Mucosa of descending colon (tissue), 3 donors: Measurements from ENCODE around the gene WDR53. TPM values are rescaled to one million over a fixed set of nuclear protein-coding genes. Genes with fewer than 3 reads are reported as not detected.
"Not testable (repeated sequence)": the region's sequence is repeated elsewhere in the genome, so short reads cannot be mapped to it uniquely, and the experiment has no call there.

ENCODE experiments used
- ATAC-seq: fragments of 200-7000 bp; cut with Tn5 transposase; one replicate; pipeline ENCODE4 v1.9.1; 2020; ENCODE audit warnings: mild to moderate bottlenecking, moderate library complexity
- DNase-seq, 3 donors: peaks; one replicate each; pipeline ENCODE4 v3.0.0-alpha.2; 2020
- H3K36me3 ChIP-seq: fragments of 200-600 bp; one replicate; pipeline ENCODE4 v1.8.0; 2021; ENCODE audit warnings: low read depth, mild to moderate bottlenecking
- H3K4me1 ChIP-seq: fragments of 200-600 bp; one replicate; pipeline ENCODE4 v1.8.0; 2021; ENCODE audit warnings: low read depth, mild to moderate bottlenecking
- H3K4me3 ChIP-seq: fragments of 200-600 bp; one replicate; pipeline ENCODE4 v1.8.0; 2021; ENCODE audit warnings: mild to moderate bottlenecking
- H3K9me3 ChIP-seq: fragments of 200-600 bp; one replicate; pipeline ENCODE4 v1.8.0; 2021; ENCODE audit warnings: mild to moderate bottlenecking
- CTCF ChIP-seq: fragments of 200-600 bp; IDR thresholded peaks from one replicate; pipeline ENCODE4 v1.8.0; 2022; ENCODE audit warnings: antibody characterized with exemption, mild to moderate bottlenecking
- intact Hi-C, 2 donors: fragments of 100-400 bp; cut with DNase I in 1 of 2; cut with micrococcal nuclease in 1 of 2; formaldehyde crosslinking; loops; one replicate each; pipeline versions ENCODE4 v1.11.0 to v1.11.1; 2022; cut with DNase I, micrococcal nuclease
- total RNA-seq, 3 donors: library from RNA; stranded (reverse); fragmentation: NEBNext Ultra II Directional in 2 of 3; extraction: Animal tissue kit (Norgen Biotek cat#: 25700) in 2 of 3; gene quantifications; one replicate each; pipeline versions ENCODE4 v1.2.1 to v1.2.4, GENCODE V29; 2021 to 2023
- donor health status: DM: no; HTN: no; CAD: no; lungs with moderate emphysema.
- donor health status: DM: no; HTN: no; CAD: no.
- donor health status: DM: no; HTN: yes; CAD: no.

The WDR53 gene
- total RNA-seq, 3 donors from 2014 or later = 5.8 to 13.7 (median 7.5) TPM

GRCh38 chr3:196599734-196600128 lies 31.4 kb upstream of the WDR53 start:
- no peaks in the 10 kb centered on the region for H3K4me1 ChIP-seq
- no peak overlapping the region for H3K4me3 ChIP-seq
- TF ChIP-seq CTCF = no peak
- DNase-seq (no peak), ATAC-seq (no peak)
- intact Hi-C loops = no loop called here
- H3K9me3 ChIP-seq = no peaks in the 10 kb centered on the region
- no peaks in the 10 kb centered on the region for H3K36me3 ChIP-seq

GRCh38 chr3:196597971-196598733 lies 29.8 kb upstream of the WDR53 start:
- H3K4me3 ChIP-seq, H3K9me3 ChIP-seq, DNase-seq, intact Hi-C loops, H3K36me3 ChIP-seq, ATAC-seq, H3K4me1 ChIP-seq: not testable (repeated sequence)

- Histone ChIP-seq H3K4me3 (no peak overlapping the region), H3K9me3 (no peaks in the 10 kb centered on the region), H3K36me3 (no peaks in the 10 kb centered on the region), H3K4me1 (no peaks in the 10 kb centered on the region)
- intact Hi-C loops = no loop called here
- no peak for ATAC-seq
- no peak for TF ChIP-seq CTCF
- DNase-seq = no peak
Measured at GRCh38 chr3:196596355-196596754, 28.0 kb upstream of the WDR53 start.

- H3K4me1 ChIP-seq = no peaks in the 10 kb centered on the region
- no peak for TF ChIP-seq CTCF
- H3K36me3 ChIP-seq = no peaks in the 10 kb centered on the region
- no peak overlapping the region for H3K4me3 ChIP-seq
- no peak for ATAC-seq
- H3K9me3 ChIP-seq = no peaks in the 10 kb centered on the region
- intact Hi-C loops = no loop called here
- DNase-seq = no peak
Measured at GRCh38 chr3:196590279-196590678, 21.9 kb upstream of the WDR53 start.

- Histone ChIP-seq H3K9me3 (no peaks in the 10 kb centered on the region), H3K4me3 (no peak overlapping the region), H3K4me1 (no peaks in the 10 kb centered on the region), H3K36me3 (no peaks in the 10 kb centered on the region)
- no peak for DNase-seq
- no peak for ATAC-seq
- no peak for TF ChIP-seq CTCF
- intact Hi-C loops = no loop called here
Measured at GRCh38 chr3:196585044-196585757, 16.8 kb upstream of the WDR53 start.

- Histone ChIP-seq H3K36me3 (no peaks in the 10 kb centered on the region), H3K4me1 (peaks cover 20% of the 10 kb centered on the region), H3K4me3 (no peak overlapping the region), H3K9me3 (no peaks in the 10 kb centered on the region)
- no peak for TF ChIP-seq CTCF
- ATAC-seq = no peak
- intact Hi-C loops = no loop called here
- DNase-seq = no peak
Measured at GRCh38 chr3:196572389-196572788, 4.0 kb upstream of the WDR53 start.

- ATAC-seq, H3K4me3 ChIP-seq, H3K36me3 ChIP-seq, intact Hi-C loops, DNase-seq, H3K9me3 ChIP-seq: not testable (repeated sequence)
- H3K4me1 ChIP-seq = peaks cover 27% of the 10 kb centered on the region
Measured at GRCh38 chr3:196570332-196570731, 2.0 kb upstream of the WDR53 start.
